HAP-1 (cell line): ENCODE results near the gene MCM7.
A peak's percentile ranks its signal among the peaks of the same experiment; 100 is the strongest.

Experiments used
- DNase-seq, 2 experiments: peaks; one replicate each; pipeline ENCODE4 v3.0.0-alpha.2; 2016 to 2020; ENCODE audit warnings: low spot score in 2 of 2
- H3K27me3 ChIP-seq: fragments of 250-450 bp; sonication (Bioruptor Pico); 2 replicates; pipeline ENCODE4 v1.5.1; 2020; ENCODE audit warnings: low read depth, mild to moderate bottlenecking, moderate library complexity
- H3K36me3 ChIP-seq: fragments of 250-450 bp; sonication (Bioruptor Pico); replicated peaks from 2 replicates; pipeline ENCODE4 v1.5.1; 2020; ENCODE audit warnings: mild to moderate bottlenecking
- H3K4me1 ChIP-seq: fragments of 250-450 bp; sonication (Bioruptor Pico); 2 replicates; pipeline ENCODE4 v1.5.1; 2020; ENCODE audit warnings: mild to moderate bottlenecking
- H3K4me3 ChIP-seq: fragments of 250-450 bp; sonication (Bioruptor Pico); 2 replicates; pipeline ENCODE4 v1.5.1; 2020; ENCODE audit warnings: mild to moderate bottlenecking, moderate library complexity
- H3K9me3 ChIP-seq: fragments of 250-450 bp; sonication (Bioruptor Pico); 2 replicates; pipeline ENCODE4 v1.5.1; 2020; ENCODE audit warnings: mild to moderate bottlenecking, moderate library complexity
- in situ Hi-C: fragments of 300-500 bp; cut with MboI; formaldehyde crosslinking; loops from 3 replicates; pipeline ENCODE4 v1.14.3; 2020; ENCODE audit warnings: low sequenced_read_pairs, inconsistent platforms, mixed read lengths

Gene MCM7

DNA sequence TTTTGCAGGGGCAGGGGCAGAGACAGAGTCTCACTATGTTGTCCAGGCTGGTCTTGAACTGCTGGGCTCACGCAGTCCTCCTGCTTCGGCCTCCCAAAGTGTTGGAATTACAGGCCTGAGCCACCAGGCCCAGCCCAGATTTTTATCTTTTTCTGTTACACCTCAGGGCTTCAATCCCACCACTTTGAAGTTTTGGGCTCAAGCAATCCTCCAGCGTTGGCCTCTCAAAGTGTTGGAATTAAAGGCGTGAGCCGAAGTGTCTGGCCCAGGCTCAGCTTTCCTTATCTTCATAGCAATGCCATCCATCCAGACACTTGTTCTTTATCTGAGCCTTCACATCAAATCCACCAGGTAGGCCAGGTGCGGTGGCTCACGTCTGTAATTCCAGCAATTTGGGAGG lies 13.8 kb upstream of the MCM7 start:
- no peak for DNase-seq
- H3K36me3 ChIP-seq, result peaks cover 37% of the 10 kb centered on the region
- no peaks in the 10 kb centered on the region for H3K9me3 ChIP-seq
- in situ Hi-C loops, result no loop called here
- H3K27me3 ChIP-seq, result no peaks in the 10 kb centered on the region
- H3K4me1 ChIP-seq, result peaks cover under 1% of the 10 kb centered on the region; the same call in 1 of the 2 replicates
- no peak overlapping the region for H3K4me3 ChIP-seq

DNA sequence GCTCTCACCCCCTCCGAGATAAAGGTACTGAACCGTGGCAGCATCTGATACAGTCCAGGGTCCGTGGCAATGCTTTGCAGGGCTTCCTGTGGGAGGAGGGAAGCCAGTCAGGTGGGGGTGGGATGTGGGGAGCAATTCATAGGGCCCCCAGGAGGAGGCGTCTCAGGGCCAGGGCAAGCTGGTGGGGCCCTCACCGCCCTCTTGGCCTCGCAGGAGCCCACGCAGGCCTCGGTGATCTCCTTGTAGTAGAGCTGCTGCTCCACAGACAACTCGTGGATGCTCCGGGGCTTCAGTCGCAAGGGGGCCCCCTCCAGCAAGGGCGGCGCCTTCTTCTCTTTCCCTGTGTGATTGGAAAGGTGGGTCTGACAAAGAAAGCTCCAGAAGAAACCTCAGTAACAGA lies 10.7 kb upstream of the MCM7 start:
- in situ Hi-C loops, result no loop called here
- Histone ChIP-seq H3K9me3 (no peaks in the 10 kb centered on the region), H3K36me3 (peaks cover 56% of the 10 kb centered on the region), H3K4me1 (no peaks in the 10 kb centered on the region), H3K4me3 (no peak overlapping the region), H3K27me3 (no peaks in the 10 kb centered on the region)
- DNase-seq, result no peak

DNA sequence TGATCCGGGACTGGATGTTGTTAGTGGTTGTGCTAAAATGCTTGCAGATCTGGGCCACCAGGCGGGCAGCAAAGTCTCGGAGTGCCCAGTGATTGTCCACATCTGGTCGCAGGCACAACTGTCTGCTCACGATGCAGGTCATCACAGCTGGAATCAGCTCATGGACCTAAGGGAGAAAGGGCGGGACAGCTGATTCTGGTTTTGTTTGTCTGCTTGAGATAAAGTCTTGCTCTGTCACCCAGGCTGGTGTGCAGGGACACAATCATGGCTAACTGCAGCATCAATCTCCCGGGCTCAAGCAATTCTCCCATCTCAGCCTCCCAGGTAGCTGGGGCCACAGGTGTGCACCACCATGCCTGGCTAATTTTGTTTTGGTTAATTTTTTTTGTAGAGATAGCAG lies 10.0 kb upstream of the MCM7 start:
- no peaks in the 10 kb centered on the region for H3K27me3 ChIP-seq
- H3K36me3 ChIP-seq, result peaks cover 59% of the 10 kb centered on the region
- DNase-seq, result no peak
- H3K9me3 ChIP-seq, result no peaks in the 10 kb centered on the region
- in situ Hi-C loops, result no loop called here
- H3K4me1 ChIP-seq, result no peaks in the 10 kb centered on the region
- H3K4me3 ChIP-seq, result no peak overlapping the region

DNA sequence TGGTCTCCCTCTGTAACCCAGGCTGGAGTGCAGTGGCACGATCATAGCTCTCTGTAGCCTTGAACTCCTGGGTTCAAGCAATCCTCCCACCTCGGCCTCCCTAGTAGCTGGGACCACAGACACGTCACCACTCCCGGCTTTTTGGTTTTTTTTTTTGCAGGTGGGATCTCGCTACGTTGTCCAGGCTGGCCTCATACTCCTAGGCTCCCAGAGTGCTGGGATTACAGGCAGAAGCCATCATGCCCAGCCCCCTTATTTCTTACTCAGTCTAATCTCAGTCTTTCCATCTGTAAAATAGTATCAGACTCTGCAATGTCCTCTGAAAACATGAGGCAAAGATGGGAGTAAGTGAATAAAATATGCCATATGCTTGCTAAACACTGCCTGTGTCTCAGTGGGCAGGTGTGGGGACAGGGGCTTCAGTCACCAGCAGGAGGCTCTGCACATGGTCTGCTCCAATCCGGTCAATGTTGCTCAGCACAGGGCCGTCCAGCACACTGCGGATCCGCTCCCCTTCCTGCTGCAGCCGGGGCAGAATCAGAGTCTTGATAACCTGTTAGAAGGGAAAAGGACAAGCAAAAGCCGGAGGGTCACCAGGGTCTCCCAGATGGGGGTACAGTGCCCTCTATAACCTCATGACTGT lies 8.4 kb upstream of the MCM7 start:
- no peaks in the 10 kb centered on the region for H3K27me3 ChIP-seq
- DNase-seq, result no peak
- H3K9me3 ChIP-seq, result no peaks in the 10 kb centered on the region
- no peak overlapping the region for H3K4me3 ChIP-seq
- H3K36me3 ChIP-seq, result peaks cover 66% of the 10 kb centered on the region
- in situ Hi-C loops, result no loop called here
- no peaks in the 10 kb centered on the region for H3K4me1 ChIP-seq

DNA sequence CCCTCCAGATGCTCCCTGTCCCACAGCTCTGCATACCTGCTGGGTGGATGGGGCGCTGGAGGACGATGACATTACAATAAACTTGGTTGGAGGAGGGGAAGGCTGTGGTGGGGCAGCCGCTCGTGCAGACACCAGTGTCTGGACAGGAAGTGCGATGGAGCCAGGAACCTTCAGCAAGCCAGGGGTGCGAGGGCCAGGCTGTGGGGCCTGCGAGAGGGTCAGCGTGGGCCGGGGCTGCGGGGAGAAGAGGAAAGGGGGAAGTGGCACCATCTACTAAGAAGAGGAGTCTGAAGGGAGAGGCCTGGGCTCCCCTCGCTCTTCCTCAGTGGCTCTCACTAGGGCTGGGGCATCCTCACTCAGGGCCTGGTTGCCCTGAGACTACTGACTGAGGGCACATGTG lies 6.7 kb upstream of the MCM7 start:
- in situ Hi-C loops, result no loop called here
- peaks cover 59% of the 10 kb centered on the region for H3K36me3 ChIP-seq

DNA sequence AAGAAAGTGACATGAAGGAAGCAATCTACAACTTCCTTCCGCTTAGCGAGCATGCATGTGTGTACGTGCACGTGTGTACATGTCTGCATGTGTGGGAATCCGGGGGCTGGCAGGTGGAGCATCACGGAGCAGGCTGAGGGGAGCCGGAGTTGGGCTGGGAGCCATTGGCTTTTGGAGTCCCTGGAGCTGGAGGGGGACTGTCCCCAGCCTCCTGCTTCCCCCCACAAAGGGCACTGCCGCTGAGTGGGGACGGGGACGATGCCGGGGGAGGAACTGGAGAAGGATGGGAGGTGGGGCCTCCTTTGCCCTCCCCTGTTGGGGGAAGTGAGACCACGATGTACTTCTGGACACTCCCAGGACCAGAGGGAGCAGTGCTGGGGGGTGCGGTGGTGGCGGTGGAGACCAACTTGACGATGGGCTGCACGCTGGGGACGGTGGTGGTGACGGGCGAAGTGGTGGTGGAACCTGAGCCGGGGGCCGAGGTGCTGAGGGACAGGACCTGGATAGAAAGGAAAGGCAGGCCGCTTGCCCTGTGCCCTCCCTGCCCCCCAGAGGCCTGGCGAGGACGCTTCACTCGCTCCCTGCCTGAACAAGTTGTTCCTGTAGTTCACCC lies 6.0 kb upstream of the MCM7 start:
- H3K27me3 ChIP-seq, result no peaks in the 10 kb centered on the region
- H3K4me1 ChIP-seq, result no peaks in the 10 kb centered on the region
- in situ Hi-C loops, result no loop called here
- DNase-seq, result no peak
- H3K4me3 ChIP-seq, result no peak overlapping the region
- H3K36me3 ChIP-seq, result peaks cover 52% of the 10 kb centered on the region
- no peaks in the 10 kb centered on the region for H3K9me3 ChIP-seq

More for the DNA sequence above, 6.7 kb upstream of the MCM7 start:
- no peak for DNase-seq
- Histone ChIP-seq H3K9me3 (no peaks in the 10 kb centered on the region), H3K27me3 (no peaks in the 10 kb centered on the region), H3K4me1 (no peaks in the 10 kb centered on the region), H3K4me3 (no peak overlapping the region)

DNA sequence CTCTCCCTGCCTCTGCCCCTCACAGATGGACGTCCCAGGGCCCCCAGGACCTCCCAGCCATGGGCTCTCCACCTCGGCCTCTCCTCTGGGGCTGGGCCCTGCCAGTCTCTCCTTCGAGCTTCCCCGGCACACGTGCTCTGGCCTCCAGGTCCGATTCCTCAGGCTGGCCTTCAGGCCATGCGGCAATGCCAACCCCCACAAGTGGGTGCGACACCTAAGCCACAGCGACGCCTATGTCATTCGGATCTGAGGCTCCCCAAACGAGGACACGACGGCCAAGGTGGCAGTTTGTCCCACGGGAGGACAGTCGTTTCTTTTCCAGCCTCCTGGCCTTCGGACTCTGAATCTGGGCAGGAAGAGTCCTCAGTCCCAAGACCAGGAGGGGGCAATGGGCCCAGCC lies 5.4 kb upstream of the MCM7 start:
- DNase-seq, result no peak
- H3K9me3 ChIP-seq, result no peaks in the 10 kb centered on the region
- H3K4me3 ChIP-seq, result no peak overlapping the region
- peaks cover 48% of the 10 kb centered on the region for H3K36me3 ChIP-seq
- H3K4me1 ChIP-seq, result no peaks in the 10 kb centered on the region
- no peaks in the 10 kb centered on the region for H3K27me3 ChIP-seq
- in situ Hi-C loops, result no loop called here

DNA sequence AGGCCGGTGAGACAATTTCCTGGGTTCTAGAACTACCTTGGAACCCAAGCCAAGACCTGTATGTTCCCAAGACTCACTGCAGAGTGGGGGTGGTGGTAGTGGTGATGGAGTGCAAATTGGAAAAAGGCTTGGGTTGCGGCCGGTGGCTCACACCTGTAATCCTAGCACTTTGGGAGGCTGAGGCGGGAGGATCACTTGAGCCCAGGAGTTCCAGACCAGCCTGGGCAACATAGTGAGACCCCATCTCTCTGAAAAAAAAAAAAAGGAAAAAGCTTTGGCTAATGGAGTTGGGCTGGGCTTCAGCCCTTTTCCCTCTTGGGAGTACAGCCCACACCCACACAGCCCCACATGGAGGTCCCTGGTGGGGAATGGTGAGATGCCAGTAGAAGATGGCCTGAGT lies 4.3 kb upstream of the MCM7 start:
- DNase-seq, result no peak
- Histone ChIP-seq H3K9me3 (no peaks in the 10 kb centered on the region), H3K36me3 (peaks cover 43% of the 10 kb centered on the region), H3K4me1 (no peaks in the 10 kb centered on the region), H3K4me3 (no peak overlapping the region), H3K27me3 (no peaks in the 10 kb centered on the region)
- in situ Hi-C loops, result no loop called here

DNA sequence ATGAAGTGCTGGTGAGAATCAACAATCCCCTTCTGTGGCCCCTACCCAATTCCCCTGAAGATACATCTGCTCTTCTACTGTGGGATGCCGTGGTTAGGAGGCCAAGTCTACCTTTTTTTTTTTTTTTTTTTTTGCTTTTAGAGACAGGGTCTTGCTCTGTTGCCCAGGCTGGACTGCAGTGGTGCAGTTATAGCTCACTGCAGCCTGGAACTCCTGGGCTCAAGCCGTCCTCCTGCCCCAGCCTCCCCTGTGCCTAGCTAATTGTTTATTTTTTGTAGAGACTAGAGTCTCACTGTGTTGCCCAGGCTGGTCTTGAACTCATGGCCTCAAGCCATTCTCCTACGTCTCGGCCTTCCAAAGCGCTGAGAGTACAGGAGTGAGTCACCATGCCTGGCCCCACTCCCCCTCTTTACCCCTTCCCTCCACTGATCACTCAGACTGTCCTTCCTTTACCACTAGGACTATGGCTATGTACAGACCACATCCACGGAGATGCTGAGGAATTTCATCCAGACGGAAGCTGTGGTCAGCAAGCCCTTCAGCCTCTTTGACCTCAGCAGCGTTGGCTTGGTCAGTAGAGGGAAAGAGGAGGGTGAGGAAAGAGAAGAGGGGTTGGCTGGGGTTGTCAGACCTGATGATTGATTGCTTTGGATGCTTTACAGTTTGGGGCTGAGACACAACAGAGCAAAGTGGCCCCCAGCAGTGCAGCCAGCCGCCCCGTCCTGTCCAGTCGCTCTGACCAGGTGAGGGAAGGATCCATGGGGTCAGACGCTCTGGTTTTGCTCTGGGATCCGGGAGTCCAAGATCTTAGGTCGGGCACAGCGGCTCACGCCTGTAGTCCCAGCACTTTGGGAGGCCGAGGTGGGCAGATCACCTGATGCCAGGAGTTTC lies 2.0 kb upstream of the MCM7 start:
- H3K4me3 ChIP-seq, result no peak overlapping the region

DNA sequence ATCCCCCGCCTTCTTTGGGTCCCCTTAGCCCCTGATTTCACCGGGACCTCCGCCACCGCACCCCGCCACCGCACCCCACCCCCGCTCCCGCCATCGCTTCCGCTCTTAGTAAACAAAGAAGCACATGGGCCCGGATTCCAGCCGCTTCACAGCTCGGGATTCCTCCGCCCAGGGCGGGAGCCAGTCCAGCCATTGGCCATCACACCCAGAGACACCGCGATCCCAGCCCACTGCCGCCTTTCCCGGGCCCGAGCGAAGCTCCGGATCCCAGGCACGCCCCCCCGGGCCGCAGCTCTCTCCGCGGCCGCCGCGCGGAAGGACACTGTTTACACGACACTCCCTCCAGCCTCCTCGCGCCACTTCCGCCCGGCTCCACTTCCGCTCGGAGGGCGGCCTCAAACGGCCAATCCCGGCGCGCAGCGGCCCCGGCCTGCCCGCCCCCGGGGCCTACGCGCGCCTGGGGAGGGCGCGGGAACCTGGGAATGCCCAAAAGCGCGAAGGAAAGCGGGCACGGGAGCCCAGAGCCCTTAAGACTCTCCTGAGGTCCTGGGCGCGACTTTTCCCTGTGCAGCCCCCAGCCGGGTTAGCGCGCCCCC lies 679 bp downstream of the MCM7 start:
- DNase-seq, result peak; percentile 84 to 92
- H3K36me3 ChIP-seq, result peaks cover 57% of the 10 kb centered on the region
- in situ Hi-C loops, result no loop called here

More for the DNA sequence above, 2.0 kb upstream of the MCM7 start:
- in situ Hi-C loops, result no loop called here
- no peaks in the 10 kb centered on the region for H3K9me3 ChIP-seq
- H3K27me3 ChIP-seq, result no peaks in the 10 kb centered on the region
- DNase-seq, result no peak
- peaks cover 50% of the 10 kb centered on the region for H3K36me3 ChIP-seq
- H3K4me1 ChIP-seq, result 0 out of 2 replicates have a peak, but pooled peaks cover 4% of the 10 kb centered on the region

DNA sequence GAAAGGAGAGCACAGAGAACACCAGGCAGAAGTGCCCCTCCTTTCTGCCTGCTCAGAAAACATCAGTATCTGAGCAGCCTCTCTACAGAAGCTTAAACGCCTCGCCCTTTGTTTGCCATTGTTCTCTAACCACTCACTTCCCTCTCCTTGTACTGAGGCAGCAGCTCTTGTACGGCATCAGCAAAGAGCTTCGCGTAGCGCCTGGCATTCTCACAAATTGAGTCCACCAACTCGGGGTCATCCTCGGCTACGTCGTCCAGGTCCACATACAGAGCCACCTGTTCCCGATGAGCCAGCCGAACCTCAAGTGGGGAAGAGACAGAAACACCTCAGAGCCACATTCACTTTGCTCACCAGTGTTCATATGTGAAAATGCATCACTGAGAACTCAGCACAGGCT lies 1.7 kb downstream of the MCM7 start:
- Histone ChIP-seq H3K4me3 (peak overlapping the region; percentile 98), H3K27me3 (no peaks in the 10 kb centered on the region), H3K4me1 (0 out of 2 replicates have a peak, but pooled peaks cover 4% of the 10 kb centered on the region), H3K36me3 (peaks cover 65% of the 10 kb centered on the region), H3K9me3 (no peaks in the 10 kb centered on the region)
- in situ Hi-C loops, result no loop called here
- no peak for DNase-seq

More for the DNA sequence above, 679 bp downstream of the MCM7 start:
- 0 out of 2 replicates have a peak, but pooled peaks cover 4% of the 10 kb centered on the region for H3K4me1 ChIP-seq
- H3K4me3 ChIP-seq, result peak overlapping the region; percentile 98
- no peaks in the 10 kb centered on the region for H3K9me3 ChIP-seq
- H3K27me3 ChIP-seq, result no peaks in the 10 kb centered on the region

DNA sequence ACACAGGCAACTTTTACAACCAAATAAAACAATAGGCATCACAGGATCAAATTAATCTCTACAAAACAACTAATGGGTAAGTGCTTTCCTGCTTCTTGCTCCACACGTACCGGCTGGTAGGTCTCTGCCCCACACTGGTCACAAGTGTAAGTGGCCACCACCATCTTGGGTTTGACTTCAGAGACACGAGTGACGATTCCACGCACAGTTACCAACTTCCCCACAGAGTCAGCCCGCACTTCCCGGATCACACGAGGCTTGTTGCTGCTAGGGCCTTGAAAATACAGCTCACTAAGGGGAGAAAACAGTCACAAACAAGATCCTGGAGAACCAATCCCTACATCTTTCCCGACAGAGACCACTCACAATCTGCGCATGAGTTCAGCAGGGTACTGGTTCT lies 2.3 kb downstream of the MCM7 start:
- Histone ChIP-seq H3K4me3 (no peak overlapping the region), H3K4me1 (0 out of 2 replicates have a peak, but pooled peaks cover 4% of the 10 kb centered on the region), H3K36me3 (peaks cover 70% of the 10 kb centered on the region), H3K9me3 (no peaks in the 10 kb centered on the region), H3K27me3 (no peaks in the 10 kb centered on the region)
- in situ Hi-C loops, result no loop called here
- no peak for DNase-seq

DNA sequence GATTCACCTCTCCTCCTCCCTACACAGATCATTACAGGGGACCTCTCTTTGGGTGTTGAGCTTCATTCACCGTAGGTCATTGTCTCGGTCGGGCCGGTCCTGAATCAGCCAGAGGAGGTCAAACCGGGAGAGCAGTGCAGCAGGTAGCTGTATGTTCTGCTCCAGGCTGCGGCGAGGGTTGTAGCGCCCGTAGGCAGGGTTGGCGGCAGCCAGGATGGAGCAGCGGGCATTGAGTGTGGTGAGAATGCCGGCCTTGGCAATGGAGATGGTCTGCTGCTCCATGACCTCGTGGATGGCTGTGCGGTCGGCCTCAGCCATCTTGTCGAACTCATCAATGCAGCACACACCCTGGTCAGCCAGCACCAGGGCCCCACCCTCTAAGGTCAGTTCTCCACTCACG lies 5.5 kb downstream of the MCM7 start:
- DNase-seq, result no peak
- Histone ChIP-seq H3K27me3 (no peaks in the 10 kb centered on the region), H3K36me3 (peaks cover 99% of the 10 kb centered on the region), H3K9me3 (no peaks in the 10 kb centered on the region), H3K4me1 (0 out of 2 replicates have a peak, but pooled peaks cover 4% of the 10 kb centered on the region), H3K4me3 (no peak overlapping the region)
- in situ Hi-C loops, result no loop called here
